K562 (cell line): ENCODE results near the gene TRIM71. TPM values are rescaled to one million over a fixed set of nuclear protein-coding genes. Genes with fewer than 3 reads are reported as not detected.
A peak's percentile ranks its signal among the peaks of the same experiment; 100 is the strongest.

ENCODE experiments used
- CCNT2 ChIP-seq: IDR thresholded peaks from 2 replicates; pipeline ENCODE4 v1.6.1; 2011; ENCODE audit warnings: borderline replicate concordance, low read depth, mild to moderate bottlenecking, moderate library complexity, mixed read lengths, low read length; ENCODE audit not compliant: insufficient read length; ENCODE audit errors: extremely low read depth
- EGR1 ChIP-seq: fragments of 450-650 bp; conservative IDR thresholded peaks from 2 replicates; pipeline ENCODE4 v1.6.1; 2017; ENCODE audit warnings: mild to moderate bottlenecking
- ELF1 ChIP-seq: fragments of 200-800 bp; sonication (Bioruptor generic); IDR thresholded peaks from 2 replicates; pipeline ENCODE4 v1.6.1; 2016; ENCODE audit warnings: missing genetic modification characterization, missing compliant biosample characterization
- FOXK1 ChIP-seq: sonication (generic); formaldehyde crosslinking; IDR thresholded peaks from 2 replicates; pipeline ENCODE4 v1.8.0; 2022; ENCODE audit warnings: missing genetic modification reagents, mild to moderate bottlenecking, borderline replicate concordance
- GTF2E2 ChIP-seq: fragments of 200-800 bp; sonication (Bioruptor generic); IDR thresholded peaks from 2 replicates; pipeline ENCODE4 v1.6.1; 2016; ENCODE audit warnings: missing genetic modification characterization, missing compliant biosample characterization
- HIVEP1 ChIP-seq: fragments of 250-450 bp; sonication (Bioruptor Pico); IDR thresholded peaks from 2 replicates; pipeline ENCODE4 v1.4.0; 2020; ENCODE audit warnings: mild to moderate bottlenecking
- MAFF ChIP-seq: IDR thresholded peaks from 2 replicates; pipeline ENCODE4 v1.6.1; 2012; ENCODE audit warnings: low read length, improper control_type of control experiment
- MBD2 ChIP-seq: sonication (generic); IDR thresholded peaks from 2 replicates; pipeline ENCODE4 v1.6.1; 2016; ENCODE audit warnings: low read depth, borderline replicate concordance
- MECOM ChIP-seq: fragments of 250-450 bp; sonication (Bioruptor Pico); IDR thresholded peaks from 2 replicates; pipeline ENCODE4 v1.8.0; 2022; ENCODE audit warnings: inconsistent platforms
- NCOA6 ChIP-seq: fragments of 450-650 bp; IDR thresholded peaks from 2 replicates; pipeline ENCODE4 v1.6.1; 2017; ENCODE audit warnings: mild to moderate bottlenecking
- NFIX ChIP-seq: fragments of 250-450 bp; sonication (Bioruptor Pico); IDR thresholded peaks from 2 replicates; pipeline ENCODE4 v1.4.0; 2020; ENCODE audit warnings: low read depth, mild to moderate bottlenecking, moderate library complexity
- RB1 ChIP-seq: fragments of 450-650 bp; IDR thresholded peaks from 2 replicates; pipeline ENCODE4 v1.6.1; 2017; ENCODE audit warnings: low read depth, mild to moderate bottlenecking
- RFX1 ChIP-seq: fragments of 450-650 bp; IDR thresholded peaks from 2 replicates; pipeline ENCODE4 v1.6.1; 2016; ENCODE audit warnings: mild to moderate bottlenecking, moderate library complexity
- SRSF9 ChIP-seq: fragments of 200-400 bp; formaldehyde crosslinking; IDR thresholded peaks from 2 replicates; pipeline ENCODE4 v1.6.1; 2017; ENCODE audit warnings: low read depth, low read length, borderline replicate concordance
- TAL1 ChIP-seq: fragments of 450-650 bp; IDR thresholded peaks from 2 replicates; pipeline ENCODE4 v1.6.1; 2016; ENCODE audit warnings: mild to moderate bottlenecking
- TEAD1 ChIP-seq, 2 experiments: fragments of 450-650 bp in 1 of 2; sonication (generic) in 1 of 2; formaldehyde crosslinking; IDR thresholded peaks; 2 replicates each; pipeline versions ENCODE4 v1.4.0 to v1.8.0; 2020 to 2022; ENCODE audit warnings: mild to moderate bottlenecking in 2 of 2, missing genetic modification reagents in 1 of 2
- ZNF3 ChIP-seq: fragments of 250-450 bp; sonication (Bioruptor Pico); IDR thresholded peaks from 2 replicates; pipeline ENCODE4 v1.5.0; 2021; ENCODE audit warnings: mild to moderate bottlenecking, moderate library complexity
- ZNF507 ChIP-seq: conservative IDR thresholded peaks from 2 replicates; pipeline ENCODE4 v1.6.1; 2017; ENCODE audit warnings: missing genetic modification characterization, missing compliant biosample characterization
- ZNF75A ChIP-seq: fragments of 450-650 bp; formaldehyde crosslinking; IDR thresholded peaks from 2 replicates; pipeline ENCODE4 v1.4.0; 2020; ENCODE audit warnings: mild to moderate bottlenecking
- polyA plus RNA-seq, 8 experiments: library from polyadenylated mRNA; depleted of rRNA in 4 of 8; stranded (reverse) in 5 of 8; unstranded in 3 of 8; fragments of >200 nt; fragmentation: Nextera tagmentation in 2 of 8; fragmentation: Illumina TruSeq in 1 of 8; extraction: Ambion mirVana in 2 of 8; extraction: Trizol in 1 of 8; gene quantifications; 2 replicates each; pipeline versions ENCODE4 v1.2.1 to v1.2.3, GENCODE V29; 2011 to 2014; ENCODE audit warnings: inconsistent platforms in 1 of 8, missing spikeins in 1 of 8
- total RNA-seq, 7 experiments: library from RNA; depleted of rRNA in 6 of 7; stranded (reverse); fragments of >200 nt in 6 of 7; fragmentation: Illumina TruSeq in 2 of 7; extraction: Trizol in 2 of 7; gene quantifications; 2 replicates each; pipeline versions ENCODE4 v1.2.1 to v1.2.3, GENCODE V29; 2011 to 2021; ENCODE audit warnings: low replicate concordance in 1 of 7
- TF ChIP-seq, protein P1 (sequence below), 2 experiments: IDR thresholded peaks in 1 of 2; conservative IDR thresholded peaks in 1 of 2; 2 replicates each; pipeline ENCODE4 v1.6.1; 2016; ENCODE audit warnings: low read depth in 2 of 2, mild to moderate bottlenecking in 1 of 2, missing compliant biosample characterization in 1 of 2, missing genetic modification characterization in 1 of 2, moderate library complexity in 1 of 2
- TF ChIP-seq, protein P2 (sequence below): sonication (generic); formaldehyde crosslinking; IDR thresholded peaks from 2 replicates; pipeline ENCODE4 v1.8.1; 2022; ENCODE audit warnings: missing genetic modification reagents
- TF ChIP-seq, protein P3 (sequence below): fragments of 450-650 bp; IDR thresholded peaks from 2 replicates; pipeline ENCODE4 v1.6.1; 2016; ENCODE audit warnings: antibody characterized with exemption
- TF ChIP-seq, protein P4 (sequence below): fragments of 450-650 bp; IDR thresholded peaks from one replicate; pipeline ENCODE4 v1.6.1; 2018; ENCODE audit warnings: mild to moderate bottlenecking, moderate library complexity; ENCODE audit not compliant: partially characterized antibody

Gene TRIM71
- total and polyA plus RNA-seq, 9 of the 15 experiments (the other 6 are each of a cell fraction or from before 2014, with no cell fraction given): 0.04 to 0.11 TPM; not detected in 7

DNA sequence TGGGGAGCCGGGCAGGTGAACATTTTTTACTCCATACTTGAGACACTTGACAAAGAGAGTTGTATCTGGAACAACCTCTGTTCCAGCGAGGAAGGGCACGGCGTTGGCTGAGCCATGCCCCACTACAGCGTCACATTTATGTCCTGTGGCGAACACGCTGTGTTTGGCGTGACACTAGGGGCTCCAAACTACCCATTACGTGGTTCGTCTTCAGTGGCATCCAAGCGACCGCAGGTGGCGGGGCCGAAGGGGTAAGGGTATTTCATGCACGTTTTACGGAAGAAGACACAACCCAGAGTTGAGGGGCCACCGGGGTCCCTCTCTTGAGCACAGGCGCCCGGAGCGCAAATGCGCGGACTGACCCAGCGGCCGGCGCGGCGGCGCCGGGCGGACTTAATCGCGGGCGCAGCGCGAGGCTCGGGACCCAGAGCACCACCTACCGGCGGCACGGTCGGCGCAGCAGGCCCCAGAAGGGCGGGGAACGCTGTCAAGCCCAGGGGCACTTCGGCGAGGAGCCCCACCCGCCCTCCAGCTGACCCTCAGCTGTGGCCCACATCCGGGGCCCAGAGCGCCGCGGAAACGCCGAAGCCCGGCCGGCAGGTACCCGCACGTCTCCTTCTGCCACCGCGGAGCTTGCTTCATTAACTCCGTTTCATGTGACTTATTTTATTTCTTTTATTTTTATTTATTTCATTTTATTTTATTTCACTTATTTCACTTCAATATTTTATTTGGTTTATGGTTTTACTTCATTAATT, 36.4 kb upstream of the TRIM71 start (continued):
- TF ChIP-seq RB1 (peak; percentile 99), FOXK1 (CRISPR knock-in tag) (no peak), MECOM (CRISPR knock-in tag) (no peak), MBD2 (no peak), ZNF507 (tag) (no peak), ZNF3 (CRISPR knock-in tag) (no peak), RFX1 (no peak), MAFF (no peak), NFIX (CRISPR knock-in tag) (no peak), GTF2E2 (tag) (no peak), NCOA6 (no peak), SRSF9 (no peak), TAL1 (no peak), TEAD1 (CRISPR knock-in tag; IDR thresholded peaks at IDR 0.05) (peak in 1 of 2 experiments; percentile 53; a peak in 2 of 4 replicates), ELF1 (no peak), EGR1 (no peak), ZNF75A (CRISPR knock-in tag) (no peak), CCNT2 (peak; percentile 93), HIVEP1 (no peak)
- TF ChIP-seq, protein P1, sequence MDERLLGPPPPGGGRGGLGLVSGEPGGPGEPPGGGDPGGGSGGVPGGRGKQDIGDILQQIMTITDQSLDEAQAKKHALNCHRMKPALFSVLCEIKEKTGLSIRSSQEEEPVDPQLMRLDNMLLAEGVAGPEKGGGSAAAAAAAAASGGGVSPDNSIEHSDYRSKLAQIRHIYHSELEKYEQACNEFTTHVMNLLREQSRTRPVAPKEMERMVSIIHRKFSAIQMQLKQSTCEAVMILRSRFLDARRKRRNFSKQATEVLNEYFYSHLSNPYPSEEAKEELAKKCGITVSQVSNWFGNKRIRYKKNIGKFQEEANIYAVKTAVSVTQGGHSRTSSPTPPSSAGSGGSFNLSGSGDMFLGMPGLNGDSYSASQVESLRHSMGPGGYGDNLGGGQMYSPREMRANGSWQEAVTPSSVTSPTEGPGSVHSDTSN (CRISPR knock-in tag; IDR thresholded peaks at IDR 0.05; ENCODE audit: low read depth): no peak
- TF ChIP-seq, protein P1 (tag; conservative IDR thresholded peaks at IDR 0.05; ENCODE audit: low read depth): no peak
- TF ChIP-seq, protein P2, sequence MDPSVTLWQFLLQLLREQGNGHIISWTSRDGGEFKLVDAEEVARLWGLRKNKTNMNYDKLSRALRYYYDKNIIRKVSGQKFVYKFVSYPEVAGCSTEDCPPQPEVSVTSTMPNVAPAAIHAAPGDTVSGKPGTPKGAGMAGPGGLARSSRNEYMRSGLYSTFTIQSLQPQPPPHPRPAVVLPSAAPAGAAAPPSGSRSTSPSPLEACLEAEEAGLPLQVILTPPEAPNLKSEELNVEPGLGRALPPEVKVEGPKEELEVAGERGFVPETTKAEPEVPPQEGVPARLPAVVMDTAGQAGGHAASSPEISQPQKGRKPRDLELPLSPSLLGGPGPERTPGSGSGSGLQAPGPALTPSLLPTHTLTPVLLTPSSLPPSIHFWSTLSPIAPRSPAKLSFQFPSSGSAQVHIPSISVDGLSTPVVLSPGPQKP (CRISPR knock-in tag): no peak
- TF ChIP-seq, protein P3, sequence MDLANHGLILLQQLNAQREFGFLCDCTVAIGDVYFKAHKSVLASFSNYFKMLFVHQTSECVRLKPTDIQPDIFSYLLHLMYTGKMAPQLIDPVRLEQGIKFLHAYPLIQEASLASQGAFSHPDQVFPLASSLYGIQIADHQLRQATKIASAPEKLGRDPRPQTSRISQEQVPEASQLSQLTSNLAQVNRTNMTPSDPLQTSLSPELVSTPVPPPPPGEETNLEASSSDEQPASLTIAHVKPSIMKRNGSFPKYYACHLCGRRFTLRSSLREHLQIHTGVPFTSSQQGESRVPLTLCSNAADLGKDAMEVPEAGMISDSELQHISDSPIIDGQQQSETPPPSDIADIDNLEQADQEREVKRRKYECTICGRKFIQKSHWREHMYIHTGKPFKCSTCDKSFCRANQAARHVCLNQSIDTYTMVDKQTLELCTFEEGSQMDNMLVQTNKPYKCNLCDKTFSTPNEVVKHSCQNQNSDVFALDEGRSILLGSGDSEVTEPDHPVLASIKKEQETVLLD: peak; percentile 71
- TF ChIP-seq, protein P4, sequence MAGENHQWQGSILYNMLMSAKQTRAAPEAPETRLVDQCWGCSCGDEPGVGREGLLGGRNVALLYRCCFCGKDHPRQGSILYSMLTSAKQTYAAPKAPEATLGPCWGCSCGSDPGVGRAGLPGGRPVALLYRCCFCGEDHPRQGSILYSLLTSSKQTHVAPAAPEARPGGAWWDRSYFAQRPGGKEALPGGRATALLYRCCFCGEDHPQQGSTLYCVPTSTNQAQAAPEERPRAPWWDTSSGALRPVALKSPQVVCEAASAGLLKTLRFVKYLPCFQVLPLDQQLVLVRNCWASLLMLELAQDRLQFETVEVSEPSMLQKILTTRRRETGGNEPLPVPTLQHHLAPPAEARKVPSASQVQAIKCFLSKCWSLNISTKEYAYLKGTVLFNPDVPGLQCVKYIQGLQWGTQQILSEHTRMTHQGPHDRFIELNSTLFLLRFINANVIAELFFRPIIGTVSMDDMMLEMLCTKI: no peak
